ENCODE results near the gene NPY. TPM values are rescaled to one million over a fixed set of nuclear protein-coding genes. Genes with fewer than 3 reads are reported as not detected.

NPY gene
- polyA plus RNA-seq, 6 donors from 2014 or later, result 0.64 TPM; not detected in 5

GRCh38 chr7:24290004-24290641 is 6.1 kb downstream of the NPY start:
- Mint-ChIP-seq H3K27me3 (peaks cover 23 to 28% (median 25%) of the 10 kb centered on the region in 3 donors), H3K9me3 (no peaks in the 10 kb centered on the region), H3K4me3 (no peak overlapping the region), H3K4me1 (peaks cover 7 to 15% (median 13%) of the 10 kb centered on the region in 3 donors), H3K36me3 (no peaks in the 10 kb centered on the region), H3K27ac (no peak overlapping the region)
- ATAC-seq (ENCODE audit: low read depth in 2 of 2), result peak; percentile 72 to 89
- peak; percentile 33 for DNase-seq

DNA sequence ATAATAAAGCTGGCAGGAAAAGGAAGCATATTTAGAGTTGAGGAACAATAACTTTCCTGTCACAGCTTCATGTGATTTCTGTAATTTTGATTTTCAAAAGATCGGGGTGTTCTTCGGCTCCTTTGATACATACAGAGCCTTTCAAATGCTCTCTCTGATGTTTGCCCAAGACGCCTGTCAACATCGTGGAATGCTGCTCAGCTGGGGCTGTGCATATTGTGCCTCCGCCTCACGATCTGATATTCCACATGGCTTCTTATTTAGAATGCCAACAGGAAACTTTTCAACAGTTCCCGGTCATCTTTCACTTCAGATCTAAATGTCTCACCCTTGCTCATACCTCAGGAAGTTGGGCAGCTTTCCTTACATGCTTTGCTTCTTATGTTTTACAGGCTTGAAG is 7.3 kb downstream of the NPY start:
- peaks cover 7 to 9% (median 7%) of the 10 kb centered on the region in 3 donors for H3K4me1 Mint-ChIP-seq
- no peak overlapping the region for H3K27ac Mint-ChIP-seq
- DNase-seq, result no peak

DNA sequence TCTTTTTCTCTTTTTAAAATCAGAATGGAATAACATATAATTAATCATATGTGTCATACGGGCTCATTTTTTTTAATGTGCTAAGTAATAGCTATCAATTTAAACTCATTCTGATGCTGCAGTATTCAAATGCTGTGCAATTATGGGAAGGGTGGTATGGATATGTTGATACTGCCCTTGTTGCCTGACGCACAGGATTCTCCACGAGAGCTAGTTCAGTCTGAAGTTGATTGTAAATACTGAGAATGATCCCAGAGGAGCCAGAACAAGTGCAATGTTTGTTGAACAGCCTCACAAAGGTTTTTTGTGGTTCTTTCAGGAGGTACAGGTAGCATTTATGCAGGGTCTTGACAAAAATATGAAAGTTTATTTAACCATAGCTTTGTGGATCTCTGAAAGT is 13.4 kb downstream of the NPY start:
- Mint-ChIP-seq H3K36me3 (no peaks in the 10 kb centered on the region), H3K4me3 (no peak overlapping the region), H3K9me3 (peaks cover 0 to 11% (median 8%) of the 10 kb centered on the region in 7 donors), H3K27ac (no peak overlapping the region), H3K27me3 (peaks cover 13 to 21% (median 18%) of the 10 kb centered on the region in 3 donors), H3K4me1 (peaks cover 8 to 14% (median 8%) of the 10 kb centered on the region in 3 donors)
- ATAC-seq (ENCODE audit: low read depth in 2 of 2) (no peak), DNase-seq (no peak)

More for the DNA sequence above, 7.3 kb downstream of the NPY start:
- no peak for ATAC-seq (ENCODE audit: low read depth in 2 of 2)
- no peaks in the 10 kb centered on the region for H3K9me3 Mint-ChIP-seq
- no peaks in the 10 kb centered on the region for H3K36me3 Mint-ChIP-seq
- H3K27me3 Mint-ChIP-seq, result peaks cover 14 to 21% (median 18%) of the 10 kb centered on the region in 3 donors
- H3K4me3 Mint-ChIP-seq, result no peak overlapping the region

DNA sequence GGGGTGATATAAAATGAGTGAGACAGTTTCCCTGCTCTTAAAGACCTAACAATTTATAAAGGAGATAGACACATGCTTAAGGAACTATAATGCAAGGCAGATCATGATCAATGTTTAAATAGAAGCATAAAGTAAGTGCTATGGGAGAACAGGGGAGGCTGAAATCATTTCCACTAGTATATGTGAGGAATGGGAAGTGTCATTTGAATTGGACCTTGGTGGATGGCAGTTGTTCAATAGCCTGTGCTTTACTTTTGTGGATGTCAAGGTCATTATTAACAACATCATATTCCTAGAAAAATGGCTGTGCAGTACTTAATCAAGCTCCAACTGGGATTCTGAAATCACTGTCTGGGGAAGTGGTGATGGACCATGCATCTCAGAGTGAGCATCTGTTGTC is 14.7 kb downstream of the NPY start:
- ATAC-seq (ENCODE audit: low read depth in 2 of 2) (no peak), DNase-seq (no peak)
- Mint-ChIP-seq H3K4me3 (peak overlapping the region in 2 of 8 donors; percentile 68 to 75), H3K27ac (peak overlapping the region in 1 of 6 donors; percentile 2), H3K4me1 (peaks cover 8 to 14% (median 8%) of the 10 kb centered on the region in 3 donors), H3K27me3 (peaks cover 13 to 18% (median 16%) of the 10 kb centered on the region in 3 donors), H3K9me3 (peaks cover 0 to 11% (median 8%) of the 10 kb centered on the region in 7 donors), H3K36me3 (no peaks in the 10 kb centered on the region)

- Mint-ChIP-seq H3K36me3 (no peaks in the 10 kb centered on the region), H3K27ac (peak overlapping the region in 1 of 6 donors; percentile 2), H3K4me1 (peaks cover 8 to 14% (median 8%) of the 10 kb centered on the region in 3 donors), H3K9me3 (peaks cover 0 to 11% (median 8%) of the 10 kb centered on the region in 7 donors), H3K4me3 (peak overlapping the region in 2 of 8 donors; percentile 68 to 75), H3K27me3 (peaks cover 14 to 23% (median 20%) of the 10 kb centered on the region in 3 donors)
- no peak for DNase-seq
- ATAC-seq (ENCODE audit: low read depth in 2 of 2), result peak; percentile 35 to 40
Measured at GRCh38 chr7:24299192-24299591, 15.2 kb downstream of the NPY start.

DNA sequence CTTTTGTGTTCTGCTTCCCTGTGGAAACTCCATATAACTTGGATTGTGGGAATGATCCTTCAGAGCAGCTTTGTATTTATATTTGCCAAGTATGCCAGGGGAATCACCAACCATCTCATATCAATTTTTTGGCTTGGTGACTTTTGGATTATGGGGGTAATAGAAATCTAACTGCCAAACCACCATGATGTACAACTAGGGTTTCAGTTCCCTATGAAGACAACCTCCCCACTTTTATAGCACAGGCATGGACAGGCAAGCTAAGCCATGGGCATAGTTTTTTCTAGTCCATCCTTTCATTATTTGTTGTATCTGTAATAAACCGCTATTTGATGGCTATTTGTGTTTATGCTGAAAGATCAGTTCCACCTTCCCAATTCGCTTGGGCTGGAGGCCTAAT is 17.7 kb downstream of the NPY start:
- no peak overlapping the region for H3K27ac Mint-ChIP-seq
- no peaks in the 10 kb centered on the region for H3K36me3 Mint-ChIP-seq
- peaks cover 0 to 14% (median 8%) of the 10 kb centered on the region in 7 donors for H3K9me3 Mint-ChIP-seq
- peaks cover 8 to 14% (median 8%) of the 10 kb centered on the region in 3 donors for H3K4me1 Mint-ChIP-seq
- DNase-seq (peak; percentile 20), ATAC-seq (ENCODE audit: low read depth in 2 of 2) (peak; percentile 52 to 72)
- H3K4me3 Mint-ChIP-seq, result no peak overlapping the region
- H3K27me3 Mint-ChIP-seq, result peaks cover 23 to 45% (median 31%) of the 10 kb centered on the region in 3 donors

GRCh38 chr7:24304494-24305095 is 20.6 kb downstream of the NPY start:
- Mint-ChIP-seq H3K36me3 (no peaks in the 10 kb centered on the region), H3K27ac (no peak overlapping the region), H3K27me3 (peaks cover 21 to 42% (median 23%) of the 10 kb centered on the region in 3 donors), H3K9me3 (peaks cover 0 to 14% (median 8%) of the 10 kb centered on the region in 7 donors), H3K4me1 (peaks cover 0 to 6% (median 0%) of the 10 kb centered on the region in 3 donors), H3K4me3 (no peak overlapping the region)
- no peak for ATAC-seq (ENCODE audit: low read depth in 2 of 2)
- DNase-seq, result no peak

GRCh38 chr7:24307326-24307725 is 23.3 kb downstream of the NPY start:
- Mint-ChIP-seq H3K4me1 (no peaks in the 10 kb centered on the region), H3K27me3 (peaks cover 15 to 35% (median 25%) of the 10 kb centered on the region in 3 donors), H3K36me3 (no peaks in the 10 kb centered on the region), H3K27ac (no peak overlapping the region), H3K4me3 (no peak overlapping the region), H3K9me3 (peaks cover 0 to 3% (median 0%) of the 10 kb centered on the region in 7 donors)
- ATAC-seq (ENCODE audit: low read depth in 2 of 2), result no peak
- no peak for DNase-seq

DNA sequence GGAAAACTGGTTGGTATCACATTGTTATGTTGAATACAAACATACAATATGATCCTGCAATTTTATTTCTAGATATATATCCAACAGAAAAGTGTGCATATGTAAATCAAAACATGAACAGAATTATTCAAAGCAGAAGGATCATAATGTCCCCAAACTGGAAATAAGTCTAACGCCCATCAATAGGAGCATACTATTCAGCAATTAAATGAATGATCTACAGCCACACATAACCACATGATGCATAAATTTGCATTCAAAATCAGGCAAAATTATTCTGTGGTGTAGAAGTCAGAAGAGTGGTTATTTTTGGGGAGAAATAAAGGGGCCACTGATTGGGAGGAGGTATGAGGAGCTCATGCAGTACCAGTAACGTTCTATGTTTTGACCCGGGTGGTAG is 28.6 kb downstream of the NPY start:
- DNase-seq (no peak), ATAC-seq (ENCODE audit: low read depth in 2 of 2) (no peak)
- Mint-ChIP-seq H3K27me3 (peaks cover 6 to 14% (median 11%) of the 10 kb centered on the region in 3 donors), H3K36me3 (no peaks in the 10 kb centered on the region), H3K4me1 (no peaks in the 10 kb centered on the region), H3K27ac (no peak overlapping the region), H3K9me3 (no peaks in the 10 kb centered on the region), H3K4me3 (no peak overlapping the region)

- no peak for ATAC-seq (ENCODE audit: low read depth in 2 of 2)
- DNase-seq, result no peak
Measured at GRCh38 chr7:24313777-24314176, 29.8 kb downstream of the NPY start.

DNA sequence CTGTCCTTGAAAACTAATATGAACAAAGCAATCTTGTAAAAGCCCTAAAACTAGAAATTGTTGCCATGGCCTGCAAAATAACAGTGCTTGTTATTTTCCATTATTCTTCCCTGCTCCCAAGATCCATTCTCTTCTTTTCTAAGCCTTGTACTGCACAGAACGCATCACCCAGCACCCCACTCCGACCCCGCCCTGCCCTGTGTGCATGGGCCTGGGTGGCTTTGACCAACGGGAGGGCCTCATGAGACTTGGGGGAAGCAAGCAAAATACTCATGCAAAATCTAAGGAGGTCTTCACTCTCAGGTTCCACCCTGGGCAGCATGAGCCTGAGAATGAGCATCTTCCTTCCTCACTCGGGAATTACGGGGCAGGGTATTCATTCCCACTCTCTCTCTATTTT is 32.4 kb downstream of the NPY start:
- ATAC-seq (ENCODE audit: low read depth in 2 of 2) (no peak), DNase-seq (no peak)
- no peaks in the 10 kb centered on the region for H3K36me3 Mint-ChIP-seq
- peaks cover under 1 to 14% (median 7%) of the 10 kb centered on the region in 3 donors for H3K27me3 Mint-ChIP-seq
- no peak overlapping the region for H3K4me3 Mint-ChIP-seq
- H3K27ac Mint-ChIP-seq, result no peak overlapping the region
- H3K4me1 Mint-ChIP-seq, result no peaks in the 10 kb centered on the region
- H3K9me3 Mint-ChIP-seq, result no peaks in the 10 kb centered on the region

More at GRCh38 chr7:24313777-24314176, 29.8 kb downstream of the NPY start:
- no peaks in the 10 kb centered on the region for H3K9me3 Mint-ChIP-seq
- no peaks in the 10 kb centered on the region for H3K36me3 Mint-ChIP-seq
- no peak overlapping the region for H3K27ac Mint-ChIP-seq
- H3K27me3 Mint-ChIP-seq, result peaks cover 6 to 18% (median 11%) of the 10 kb centered on the region in 3 donors
- no peak overlapping the region for H3K4me3 Mint-ChIP-seq
- no peaks in the 10 kb centered on the region for H3K4me1 Mint-ChIP-seq

DNA sequence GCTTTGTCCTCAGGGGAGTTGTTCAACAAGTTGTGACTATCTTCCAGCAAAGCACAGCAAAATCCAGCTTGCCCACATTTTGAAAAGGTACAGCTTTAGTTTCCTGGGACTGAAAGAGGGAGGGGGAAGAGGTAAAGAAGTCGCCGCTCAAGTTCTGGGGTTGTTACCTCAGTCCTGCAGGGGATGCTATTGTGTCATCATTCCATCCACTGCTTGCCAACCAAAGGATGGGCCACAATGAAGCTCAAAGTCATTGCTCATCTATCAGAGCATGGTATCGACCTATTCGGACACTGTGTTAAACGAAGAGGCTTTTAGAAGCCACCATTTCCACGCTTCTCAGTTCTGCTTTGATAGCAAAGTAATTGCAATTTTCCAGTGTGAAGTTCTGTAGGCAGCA is 34.3 kb downstream of the NPY start:
- ATAC-seq (ENCODE audit: low read depth in 2 of 2) (no peak), DNase-seq (no peak)
- Mint-ChIP-seq H3K36me3 (no peaks in the 10 kb centered on the region), H3K27me3 (peaks cover 0 to 14% (median 7%) of the 10 kb centered on the region in 3 donors), H3K9me3 (no peaks in the 10 kb centered on the region), H3K4me3 (no peak overlapping the region), H3K4me1 (peaks cover 0 to 1% (median 0%) of the 10 kb centered on the region in 3 donors), H3K27ac (peak overlapping the region in 1 of 6 donors; percentile 35)

GRCh38 chr7:24319209-24319608 is 35.2 kb downstream of the NPY start:
- H3K27me3 Mint-ChIP-seq, result peaks cover 0 to 14% (median 7%) of the 10 kb centered on the region in 3 donors
- no peak overlapping the region for H3K4me3 Mint-ChIP-seq
- H3K4me1 Mint-ChIP-seq, result peaks cover 0 to 1% (median 0%) of the 10 kb centered on the region in 3 donors
- H3K9me3 Mint-ChIP-seq, result peaks cover 0 to 1% (median 0%) of the 10 kb centered on the region in 7 donors
- H3K27ac Mint-ChIP-seq, result peak overlapping the region in 1 of 6 donors; percentile 8
- H3K36me3 Mint-ChIP-seq, result no peaks in the 10 kb centered on the region
- ATAC-seq (ENCODE audit: low read depth in 2 of 2) (no peak), DNase-seq (no peak)

Data from naive B cell (primary cell).